Heart left ventricle (tissue), 16 donors: ENCODE data around the gene ARPP21. TPM values are rescaled to one million over a fixed set of nuclear protein-coding genes. Genes with fewer than 3 reads are reported as not detected.

Experiments
- ATAC-seq, 4 donors: fragments of 200-7000 bp; cut with Tn5 transposase; one replicate each; pipeline ENCODE4 v1.9.1; 2020 to 2022; ENCODE audit warnings: moderate library complexity in 4 of 4, mild to moderate bottlenecking in 3 of 4, moderate number of reproducible peaks in 1 of 4
- DNase-seq, 5 donors: peaks; one replicate each; pipeline ENCODE4 v3.0.0-alpha.2; 2020
- H3K27ac ChIP-seq, 12 donors: fragments of 200-600 bp; sonication (generic) in 4 of 12; one replicate each; pipeline versions ENCODE4 v1.5.0 to v1.8.0; 2016 to 2022; ENCODE audit warnings: mild to moderate bottlenecking in 2 of 12
- H3K27me3 ChIP-seq, 9 donors: fragments of 200-600 bp; sonication (generic) in 2 of 9; one replicate each; pipeline versions ENCODE4 v1.5.1 to v1.8.0; 2016 to 2022; ENCODE audit warnings: mild to moderate bottlenecking in 3 of 9
- H3K36me3 ChIP-seq, 9 donors: fragments of 200-600 bp; sonication (generic) in 2 of 9; one replicate each; pipeline versions ENCODE4 v1.5.0 to v1.8.0; 2018 to 2022; ENCODE audit warnings: mild to moderate bottlenecking in 2 of 9
- H3K4me1 ChIP-seq, 12 donors: fragments of 200-600 bp; sonication (generic) in 4 of 12; one replicate each; pipeline versions ENCODE4 v1.5.0 to v1.8.0; 2016 to 2022; ENCODE audit warnings: mild to moderate bottlenecking in 3 of 12
- H3K4me3 ChIP-seq, 12 donors: fragments of 200-600 bp; sonication (generic) in 4 of 12; one replicate each; pipeline versions ENCODE4 v1.5.0 to v1.8.0; 2017 to 2022; ENCODE audit warnings: mild to moderate bottlenecking in 9 of 12, moderate library complexity in 4 of 12
- H3K9me3 ChIP-seq, 12 donors: fragments of 200-600 bp; sonication (generic) in 4 of 12; one replicate each; pipeline versions ENCODE4 v1.5.0 to v1.8.0; 2016 to 2022; ENCODE audit warnings: mild to moderate bottlenecking in 1 of 12
- CTCF ChIP-seq, 12 donors: fragments of 200-600 bp; sonication (generic) in 4 of 12; IDR thresholded peaks; one replicate each; pipeline versions ENCODE4 v1.5.0 to v1.8.0; 2018 to 2022; ENCODE audit warnings: antibody characterized with exemption in 12 of 12, mild to moderate bottlenecking in 5 of 12
- POLR2A ChIP-seq, 2 donors: fragments of 450-650 bp; IDR thresholded peaks; one replicate each; pipeline ENCODE4 v1.6.1; 2017; ENCODE audit warnings: antibody characterized with exemption in 2 of 2, mild to moderate bottlenecking in 2 of 2, moderate library complexity in 2 of 2
- WGBS, 4 donors: extraction: QIAGEN DNeasy Blood & Tissue Kit in 2 of 4; methylation state at CpG; one replicate each; pipeline versions ENCODE4 v1.1.5 to v1.1.7; 2013 to 2018; 5-methylcytosine and 5-hydroxymethylcytosine counted together
- intact Hi-C, 10 donors: fragments of 100-400 bp; cut with DNase I; formaldehyde crosslinking; loops; one replicate each; pipeline versions ENCODE4 v1.11.1 to v1.14.2; 2022
- polyA plus RNA-seq, 2 donors: library from polyadenylated mRNA; stranded (reverse); fragments of 200-250 nt; gene quantifications; one replicate each; pipeline ENCODE4 v1.2.3, GENCODE V29; 2013
- total RNA-seq, 9 donors: library from RNA; depleted of rRNA in 2 of 9; stranded (reverse); fragments of >200 nt in 2 of 9; fragmentation: NEBNext Ultra II Directional in 3 of 9; extraction: Animal tissue kit (Norgen Biotek cat#: 25700) in 3 of 9; gene quantifications; one replicate each; pipeline versions ENCODE4 v1.1.0 to v1.2.4, GENCODE V29; 2016 to 2023
- donor health status: ischemic (EF 13 %, LVEDD 7.1; RV severe dilation, severe dysfunction).
- donor health status: healthy with polysubstance abuse.
- donor health status: DM: no; HTN: yes; CAD: no.
- donor health status: DM: no; HTN: no; CAD: no.
- donor health status: ischemic (EF 25% LVEDD 6.9; RV normal size, moderate dysfunction).
- donor health status: ischemic (EF 25% LVEDD 5.7; RV mildly dilated, moderate dysfunction).
- donor health status: healthy.
- donor health status: DM: yes; HTN: yes; CAD: no.
- donor health status: ischemic (EF 35%, LVEDD 5.7; RV mildly dilated, moderate dysfunction).
- donor health status: nonischemic (EF 11% LVEDD 7.7; RV severe dilation, severe dysfunction).
- donor health status: DM: yes; HTN: yes; CAD: no.
- donor health status: PGD.
- donor health status: ischemic (EF 29% LVEDD 5.4; RV normal size, mild dysfunction).
- donor health status: nonischemic (EF 23%, LVEDD 6.1; RV moderate dilation, normal function).

The ARPP21 gene
- total and polyA plus RNA-seq, 11 donors = 0.01 to 0.98 TPM; not detected in 9

DNA sequence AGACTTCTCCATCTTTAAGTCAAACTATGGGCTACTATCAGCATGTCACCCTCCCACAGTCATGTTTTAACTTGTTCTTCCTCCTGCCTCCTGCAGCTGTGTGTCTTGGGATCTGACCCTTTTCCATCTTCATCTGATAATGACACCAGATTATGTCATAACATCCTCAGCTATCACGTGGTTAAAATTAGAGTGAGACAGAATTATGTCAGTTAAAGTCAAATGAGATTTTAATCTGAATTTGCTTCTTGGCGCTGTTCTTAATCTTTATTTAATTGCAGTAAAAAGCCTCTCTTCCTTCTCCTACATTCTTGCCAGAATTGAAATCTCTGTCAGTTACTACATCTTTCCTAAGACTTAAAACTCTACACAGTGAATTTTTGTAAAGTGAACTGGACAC lies 107.2 kb downstream of the ARPP21 start:
- Histone ChIP-seq H3K4me1 (peaks cover 0 to 3% (median 0%) of the 10 kb centered on the region in 12 donors), H3K27ac (no peak overlapping the region), H3K9me3 (no peaks in the 10 kb centered on the region), H3K4me3 (no peak overlapping the region), H3K27me3 (peaks cover 0 to 20% (median 0%) of the 10 kb centered on the region in 9 donors), H3K36me3 (no peaks in the 10 kb centered on the region)
- DNase-seq = no peak
- no peak for ATAC-seq
- TF ChIP-seq POLR2A (IDR thresholded peaks at IDR 0.05) = no peak
- no peak for TF ChIP-seq CTCF (IDR thresholded peaks at IDR 0.05)
- WGBS, 4 donors = 53 to 68% (median 63%) methylated on average over 2 of the region's 2 CpGs
- intact Hi-C loops = no loop called here

DNA sequence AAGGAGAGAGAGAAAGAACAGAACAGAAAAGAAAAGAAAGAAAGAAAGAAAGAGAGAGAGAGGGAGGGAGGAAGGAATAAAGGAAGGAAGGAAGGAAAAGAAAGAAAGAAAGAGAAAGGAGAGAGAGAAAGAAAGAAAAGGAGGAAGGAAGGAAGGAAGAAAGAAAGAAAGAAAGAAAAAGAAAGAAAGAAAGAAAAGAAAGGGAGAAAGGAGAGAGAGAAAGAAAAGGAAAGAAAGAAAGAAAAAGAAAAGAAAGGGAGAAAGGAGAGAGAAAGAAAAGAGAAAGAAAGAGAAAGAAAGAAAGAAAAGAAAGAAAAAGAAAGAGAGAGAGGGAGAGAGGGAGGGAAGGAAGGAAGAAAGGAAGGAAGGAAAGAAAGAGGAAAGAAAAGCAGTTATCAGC lies 108.8 kb downstream of the ARPP21 start:
- no peak for TF ChIP-seq POLR2A (IDR thresholded peaks at IDR 0.05)
- TF ChIP-seq CTCF (IDR thresholded peaks at IDR 0.05) = no peak
- Histone ChIP-seq H3K9me3 (no peaks in the 10 kb centered on the region), H3K36me3 (no peaks in the 10 kb centered on the region), H3K4me1 (peaks cover 0 to 3% (median 0%) of the 10 kb centered on the region in 12 donors), H3K27ac (no peak overlapping the region), H3K4me3 (no peak overlapping the region), H3K27me3 (peaks cover 0 to 20% (median 0%) of the 10 kb centered on the region in 9 donors)
- DNase-seq = no peak
- no peak for ATAC-seq
- intact Hi-C loops = no loop called here

- H3K4me3 ChIP-seq = no peak overlapping the region
- H3K4me1 ChIP-seq = no peaks in the 10 kb centered on the region
- no peak overlapping the region for H3K27ac ChIP-seq
- no peaks in the 10 kb centered on the region for H3K27me3 ChIP-seq
- H3K9me3 ChIP-seq = no peaks in the 10 kb centered on the region
- TF ChIP-seq POLR2A (IDR thresholded peaks at IDR 0.05) = no peak
- no peak for TF ChIP-seq CTCF (IDR thresholded peaks at IDR 0.05)
- intact Hi-C loops = no loop called here
- ATAC-seq (no peak), DNase-seq (no peak)
- 85 to 91% (median 90%) methylated on average over 3 of the region's 3 CpGs for WGBS, 4 donors
- H3K36me3 ChIP-seq = no peaks in the 10 kb centered on the region
These were observed 111.9 kb downstream of the ARPP21 start for GRCh38 chr3:35751207-35751606.

GRCh38 chr3:35757991-35758757 lies 118.8 kb downstream of the ARPP21 start:
- ATAC-seq (no peak), DNase-seq (no peak)
- 70 to 80% (median 74%) methylated on average over 3 of the region's 3 CpGs for WGBS, 4 donors
- Histone ChIP-seq H3K4me3 (no peak overlapping the region), H3K9me3 (no peaks in the 10 kb centered on the region), H3K27ac (no peak overlapping the region), H3K27me3 (peaks cover 0 to 9% (median 0%) of the 10 kb centered on the region in 9 donors), H3K4me1 (no peaks in the 10 kb centered on the region), H3K36me3 (no peaks in the 10 kb centered on the region)
- TF ChIP-seq POLR2A (IDR thresholded peaks at IDR 0.05) = no peak
- TF ChIP-seq CTCF (IDR thresholded peaks at IDR 0.05) = no peak
- intact Hi-C loops = no loop called here
